CD4-positive, alpha-beta T cell treated with Interleukin-12 subunit alpha and Interleukin-12 subunit beta, for 1 hour (primary cell): ENCODE results near the gene UPF3A.
"Not testable (repeated sequence)": the region's sequence is repeated elsewhere in the genome, so short reads cannot be mapped to it uniquely, and the experiment has no call there.

ENCODE experiments used
- DNase-seq: peaks from one replicate; pipeline ENCODE4 v3.0.0-alpha.2; 2020

Gene UPF3A

DNA sequence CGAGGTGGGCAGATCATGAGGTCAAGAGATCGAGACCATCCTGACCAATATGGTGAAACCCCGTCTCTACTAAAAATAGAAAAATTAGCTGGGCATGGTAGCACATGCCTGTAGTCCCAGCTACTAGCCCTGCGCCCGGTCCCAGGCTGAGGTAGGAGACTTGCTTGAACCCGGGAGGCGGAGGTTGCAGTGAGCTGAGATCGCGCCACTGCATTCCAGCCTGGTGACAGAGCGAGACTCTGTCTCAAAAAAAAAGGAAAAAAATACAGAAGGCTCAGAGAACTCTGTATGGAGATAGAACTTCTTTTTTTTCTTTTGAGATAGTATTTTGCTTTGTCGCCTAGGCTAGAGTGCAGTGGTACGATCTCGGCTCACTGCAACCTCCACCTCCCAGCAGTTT lies 17.1 kb upstream of the UPF3A start:
- DNase-seq: not testable (repeated sequence)

DNA sequence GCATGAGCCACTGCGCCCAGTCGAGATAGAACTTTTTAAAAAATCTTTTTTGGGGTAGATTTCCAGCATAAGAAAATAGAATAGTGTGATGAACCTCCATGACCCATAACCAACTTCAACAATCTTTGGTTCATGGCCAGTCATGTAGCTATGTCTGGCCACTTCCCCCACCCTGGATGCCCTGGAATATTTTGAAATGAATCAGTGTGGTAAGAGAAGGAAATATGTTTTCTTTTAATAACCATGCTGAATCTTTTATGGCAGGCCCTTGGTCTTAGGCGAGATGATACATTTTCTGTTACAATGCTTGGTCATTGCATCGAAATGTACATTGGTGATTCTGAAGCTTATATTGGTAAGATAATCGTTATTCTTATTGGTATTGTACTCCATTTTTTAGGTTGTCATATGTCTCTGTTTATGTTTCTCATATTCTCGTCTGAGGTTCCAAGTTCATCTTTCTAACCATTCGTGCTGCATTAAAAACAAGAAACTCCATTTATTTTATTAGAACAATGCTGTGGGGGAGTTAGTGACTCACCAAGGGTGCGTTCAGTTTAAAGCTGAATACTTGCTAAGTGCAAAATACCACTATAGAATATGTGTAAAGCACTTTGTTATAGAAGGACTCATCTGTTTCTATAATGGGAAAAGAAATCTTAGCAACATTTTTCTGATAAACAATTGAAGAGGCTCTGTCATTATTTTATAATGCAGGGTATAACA lies 16.4 kb upstream of the UPF3A start:
- no peak for DNase-seq

DNA sequence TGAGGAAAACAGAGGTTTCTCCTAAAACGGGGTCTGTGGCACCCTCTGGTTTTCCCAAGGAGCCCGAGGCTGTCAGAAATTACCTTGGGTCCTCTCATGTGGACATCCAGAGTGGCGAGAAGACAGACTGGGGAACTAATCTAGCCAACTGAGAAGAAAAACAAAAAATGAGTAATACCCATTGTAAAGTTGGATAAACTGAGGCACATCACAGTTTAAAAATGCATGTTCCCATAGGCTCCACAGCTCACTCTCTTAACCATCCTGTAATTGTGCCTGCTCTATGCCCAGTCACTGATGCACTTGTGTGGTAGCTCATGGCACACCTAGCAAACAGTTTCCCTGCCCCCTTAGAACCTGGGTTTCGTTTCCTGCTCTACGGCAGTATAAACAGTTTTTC lies 15.2 kb upstream of the UPF3A start:
- no peak for DNase-seq

DNA sequence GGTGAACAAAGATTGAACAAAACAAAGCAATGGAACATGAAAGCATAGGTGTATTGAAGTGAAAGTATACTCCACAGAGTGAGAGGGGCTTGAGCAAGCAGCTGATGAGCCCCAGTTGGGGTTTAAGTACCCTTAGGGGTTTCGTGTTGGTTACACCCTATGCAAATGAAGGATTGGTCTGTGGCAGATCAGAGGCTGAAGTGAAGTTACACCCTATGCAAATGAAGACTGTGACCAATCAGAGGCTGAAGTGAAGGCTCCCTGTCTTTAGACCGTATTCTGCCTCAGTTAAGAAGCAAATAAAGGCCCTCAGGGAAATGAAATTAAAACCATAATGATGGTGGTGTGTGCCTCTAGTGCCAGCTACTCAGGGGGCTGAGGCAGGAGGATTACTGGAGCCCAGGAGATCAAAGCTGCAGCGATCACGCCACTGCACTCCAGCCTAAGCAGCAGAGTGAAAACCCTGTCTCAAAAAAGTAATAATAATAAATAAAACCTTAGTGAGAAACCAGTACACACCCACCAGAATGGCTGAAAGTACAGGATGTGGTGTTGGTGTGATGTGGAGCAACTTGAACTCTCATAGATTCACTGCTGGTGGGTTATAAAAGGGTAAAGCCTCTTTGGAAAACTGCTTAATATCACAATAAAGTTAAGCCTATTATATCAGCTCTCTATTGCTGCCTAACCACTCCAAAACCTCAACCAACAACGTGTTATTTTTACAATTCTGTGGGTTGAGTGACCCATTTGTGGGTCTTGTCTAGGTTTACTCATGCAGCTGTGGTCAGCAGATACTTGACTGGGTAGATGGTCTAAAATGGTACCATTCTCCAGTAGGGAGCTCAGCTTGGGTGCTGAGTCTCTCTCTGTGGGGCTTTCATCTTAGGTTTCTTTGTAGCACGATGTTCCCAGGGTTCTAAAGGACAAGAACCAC lies 12.8 kb upstream of the UPF3A start:
- peak; percentile 43 for DNase-seq

DNA sequence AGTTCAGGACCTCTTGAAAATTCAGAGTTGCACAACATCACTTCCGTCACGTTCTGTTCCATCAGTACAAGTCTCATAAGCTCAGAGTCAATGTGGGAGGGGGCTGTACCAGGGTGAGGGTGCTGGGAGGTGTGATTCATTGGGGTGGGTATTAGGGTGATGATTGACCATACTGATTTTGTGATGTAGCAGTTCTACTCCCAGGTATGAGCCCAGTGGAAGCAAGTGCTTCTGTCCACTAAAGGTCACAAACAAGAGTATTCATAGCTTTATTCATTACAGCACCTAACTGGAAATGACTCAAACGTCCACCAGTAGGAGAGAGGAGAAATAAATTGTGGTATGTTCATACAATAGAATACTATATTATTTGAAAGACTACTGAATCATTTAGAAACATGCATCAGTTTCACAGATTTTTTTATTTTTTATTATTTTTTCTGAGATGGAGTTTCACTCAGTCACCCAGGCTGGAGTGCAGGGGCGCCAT lies 12.1 kb upstream of the UPF3A start:
- no peak for DNase-seq

DNA sequence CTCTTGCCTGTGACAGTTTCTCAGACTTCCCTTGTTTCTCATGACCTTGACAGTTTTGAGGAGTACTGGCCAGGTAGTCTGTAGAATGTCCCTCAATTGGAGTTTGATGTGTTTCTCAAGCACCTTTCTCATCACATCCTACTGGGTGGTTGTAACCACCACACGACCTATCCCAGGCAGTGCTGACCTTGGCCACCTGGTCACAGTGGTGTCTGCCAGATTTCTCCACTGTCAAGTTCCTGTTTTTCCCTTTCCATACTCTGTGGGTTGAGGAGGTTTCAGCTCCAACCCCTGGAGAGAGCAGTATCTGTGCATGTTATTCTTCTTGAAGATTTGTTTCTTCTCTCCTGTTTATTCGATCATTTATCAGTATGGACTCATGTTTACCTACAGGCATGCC lies 8.4 kb upstream of the UPF3A start:
- no peak for DNase-seq

DNA sequence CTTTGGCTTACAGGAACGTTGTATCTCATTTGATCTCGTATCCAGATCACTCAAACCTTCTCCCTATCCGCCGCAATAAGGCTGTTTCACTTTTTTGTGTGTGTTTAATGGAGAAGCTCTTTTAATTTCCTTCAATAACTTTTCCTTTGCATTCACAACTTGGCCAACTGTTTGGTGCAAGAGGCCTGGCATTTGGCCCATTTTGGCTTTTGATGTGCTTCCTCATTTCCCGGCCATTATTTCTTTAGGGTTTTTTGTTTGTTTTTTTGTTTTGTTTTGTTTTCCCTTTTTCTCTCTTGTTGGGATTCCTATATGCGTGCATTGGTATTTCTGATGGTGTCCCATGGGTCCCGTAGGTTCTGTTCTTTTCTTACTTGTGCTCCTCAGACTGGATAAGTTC lies 6.1 kb upstream of the UPF3A start:
- no peak for DNase-seq

DNA sequence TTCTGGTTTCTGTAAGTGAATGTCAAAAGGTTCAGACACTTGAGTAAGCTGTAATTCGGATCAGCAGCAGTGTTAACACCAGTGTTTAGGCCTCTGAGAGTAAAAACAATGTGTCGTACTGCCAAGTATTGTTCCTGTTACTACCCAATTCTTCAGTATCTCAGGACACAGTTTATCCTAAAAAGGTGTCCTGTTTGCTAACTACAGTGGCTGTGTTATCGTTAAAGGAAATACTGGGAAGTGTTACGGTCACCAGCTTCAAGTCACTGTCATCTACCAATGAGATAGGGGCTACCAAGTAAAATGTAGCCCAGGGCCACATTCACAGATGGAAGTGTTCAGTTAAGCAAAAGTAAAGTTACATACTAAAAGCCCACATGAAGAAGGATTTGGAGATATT lies 2.3 kb upstream of the UPF3A start:
- no peak for DNase-seq

DNA sequence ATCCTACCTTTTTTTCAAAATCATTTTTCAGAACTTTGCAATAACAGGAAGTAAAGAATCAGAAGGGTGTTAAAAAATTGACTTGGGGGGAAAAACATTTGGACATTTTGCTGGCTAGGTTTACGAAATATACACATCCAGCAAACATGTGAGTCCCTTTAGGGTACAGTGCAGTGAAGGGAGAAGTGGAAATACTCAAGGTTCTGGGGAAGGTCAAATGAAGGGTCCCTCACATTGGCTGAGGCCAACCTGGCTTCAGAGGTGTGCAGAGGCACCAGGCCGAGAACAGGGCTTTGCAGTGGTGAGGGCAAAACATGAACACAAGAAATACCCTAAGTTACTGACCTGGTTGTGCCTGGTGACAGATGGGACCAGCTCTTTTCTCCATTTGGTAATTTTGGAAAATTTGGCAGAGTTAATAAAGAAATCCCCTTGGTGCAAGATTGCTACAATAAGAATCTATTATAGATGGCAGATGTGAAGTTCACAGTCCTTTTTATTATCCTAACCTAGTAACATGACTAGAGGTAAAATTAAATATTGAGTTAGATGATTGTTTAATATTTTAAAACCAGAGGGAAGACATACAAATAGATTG lies 1.5 kb upstream of the UPF3A start:
- no peak for DNase-seq

DNA sequence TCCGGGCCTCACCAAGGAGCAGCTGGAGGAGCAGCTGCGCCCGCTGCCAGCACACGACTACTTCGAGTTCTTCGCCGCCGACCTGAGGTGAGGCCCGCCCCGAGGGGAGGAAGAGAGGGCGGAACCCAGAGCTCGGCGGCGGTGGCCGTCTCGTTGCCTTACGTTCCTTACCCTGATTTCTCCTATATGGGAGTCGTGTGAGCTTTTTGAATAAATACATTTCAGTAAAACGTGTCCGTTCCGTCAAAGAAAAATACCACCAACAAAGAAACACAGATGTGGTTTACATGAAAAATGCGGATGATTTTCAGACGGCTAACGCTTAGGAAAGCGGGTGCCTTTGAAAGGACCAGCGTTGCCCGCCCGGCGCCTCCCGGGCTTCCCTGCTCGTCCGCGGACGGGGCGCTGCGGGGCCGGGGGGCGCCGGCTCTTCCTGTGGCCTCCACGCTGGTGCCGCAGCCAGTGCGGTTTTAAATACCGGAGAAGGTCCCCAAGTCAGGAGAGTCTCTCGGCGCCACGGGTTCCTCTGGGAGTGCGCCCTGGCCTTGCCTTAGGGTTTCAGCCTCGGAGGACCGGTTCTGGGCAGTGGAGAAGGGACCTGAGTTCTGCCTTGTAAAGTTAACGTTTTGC lies 755 bp downstream of the UPF3A start:
- no peak for DNase-seq

DNA sequence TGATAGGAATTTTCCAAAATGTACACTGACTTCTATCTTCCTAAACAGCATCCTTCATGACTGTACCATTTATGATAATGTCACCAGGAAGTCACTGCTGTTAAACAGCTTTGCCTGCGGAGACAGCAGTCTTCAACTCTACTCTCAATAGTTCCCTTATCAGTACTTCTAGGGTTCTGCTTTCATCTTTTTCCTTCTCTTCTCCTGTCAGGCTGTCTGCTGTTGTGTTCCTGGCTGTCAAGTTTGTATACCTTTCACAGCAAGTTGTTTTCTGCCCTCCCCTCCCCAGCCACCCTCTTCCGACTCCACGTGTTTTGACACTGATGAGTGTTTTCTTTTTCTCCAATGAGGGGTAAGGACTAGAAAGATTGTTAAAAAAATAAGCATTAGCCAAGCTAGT lies 2.2 kb downstream of the UPF3A start:
- DNase-seq: no peak

DNA sequence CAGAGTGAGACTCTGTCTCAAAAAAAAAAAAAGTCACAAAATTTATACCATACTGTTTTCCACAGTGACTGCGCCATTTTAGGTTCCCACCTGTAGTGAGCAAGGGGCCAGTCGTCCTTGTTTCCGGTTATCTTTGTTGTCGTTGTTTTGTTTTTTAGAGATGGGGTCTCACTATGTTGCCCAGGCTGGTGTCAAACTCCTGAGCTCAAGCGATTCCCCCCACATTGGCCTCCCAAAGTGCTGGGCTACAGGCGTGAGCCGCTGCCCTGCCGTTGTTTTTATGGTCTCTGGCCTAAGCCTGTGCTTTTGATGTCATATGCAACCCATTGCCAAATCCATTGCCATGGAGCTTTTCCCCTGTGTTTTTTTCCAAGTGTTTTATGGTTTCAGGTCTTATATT lies 3.3 kb downstream of the UPF3A start:
- DNase-seq: no peak

DNA sequence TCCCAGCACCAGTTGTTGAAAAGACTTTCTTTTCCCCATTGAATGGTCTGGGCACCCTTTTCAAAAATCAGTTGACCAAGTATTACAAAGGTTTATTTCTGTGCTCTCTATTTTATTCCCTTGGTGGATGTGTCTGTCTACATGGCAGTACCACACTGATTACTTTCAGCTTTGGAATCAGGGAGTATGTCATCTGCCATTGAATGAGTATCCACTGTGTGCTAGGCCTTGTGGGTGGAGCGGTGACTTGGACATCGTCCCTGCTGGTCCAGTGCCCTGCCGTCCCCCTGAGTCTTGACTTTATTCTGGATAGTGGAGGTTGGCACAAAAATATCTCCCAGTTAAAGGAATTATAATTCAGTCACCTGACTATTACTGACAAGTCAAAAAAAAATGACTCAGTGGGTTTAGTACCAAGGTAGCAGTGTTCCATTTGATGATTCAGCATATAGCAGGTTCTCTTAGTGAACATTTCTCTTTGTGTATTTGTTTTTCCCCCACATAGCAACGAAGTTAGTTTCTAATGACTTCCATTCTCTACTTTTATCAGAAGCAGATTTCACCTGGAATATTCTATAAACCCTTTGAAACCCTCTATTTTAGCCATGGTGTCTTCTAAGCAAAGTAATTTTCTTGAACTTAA lies 3.9 kb downstream of the UPF3A start:
- no peak for DNase-seq

DNA sequence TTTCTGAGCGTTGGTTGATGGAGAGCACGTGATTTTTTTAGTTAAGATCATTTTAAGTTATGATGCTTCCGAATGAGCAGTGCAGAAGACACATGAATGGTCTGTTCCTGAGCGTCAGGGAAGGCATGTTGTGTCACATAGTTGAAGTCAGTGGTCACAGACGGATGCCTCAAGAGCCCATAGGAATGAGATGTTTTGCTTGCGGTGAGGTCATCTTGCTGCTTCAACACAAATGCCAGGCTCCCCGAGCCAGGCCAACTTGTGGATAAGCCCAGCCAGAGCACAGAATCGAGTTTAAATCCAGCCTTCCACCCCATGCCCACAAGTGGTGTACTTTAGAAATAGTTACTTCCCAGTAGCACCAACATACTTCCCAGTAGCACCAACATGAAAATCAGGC lies 5.4 kb downstream of the UPF3A start:
- no peak for DNase-seq

DNA sequence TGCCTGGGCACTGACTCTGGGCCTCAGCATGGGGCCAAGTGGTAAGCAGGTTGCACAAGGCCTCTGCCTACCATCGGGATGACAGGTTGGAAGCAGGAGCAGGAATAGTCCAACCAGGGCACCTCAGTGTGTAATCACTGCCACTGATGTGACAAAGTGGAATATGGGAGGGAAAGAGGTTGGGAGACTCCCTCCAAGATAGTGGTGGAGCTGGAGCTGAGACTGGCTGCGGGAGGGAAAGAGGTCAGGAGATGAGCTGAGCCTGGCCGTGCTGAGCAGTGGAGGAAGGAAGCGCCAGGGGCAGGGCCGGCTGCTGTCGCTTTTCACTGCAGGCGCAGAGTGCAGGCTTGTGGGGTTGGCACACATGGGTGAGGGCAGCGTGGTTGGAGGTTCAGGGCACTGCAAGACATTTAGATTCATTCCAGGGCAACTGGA lies 6.8 kb downstream of the UPF3A start:
- DNase-seq: no peak

DNA sequence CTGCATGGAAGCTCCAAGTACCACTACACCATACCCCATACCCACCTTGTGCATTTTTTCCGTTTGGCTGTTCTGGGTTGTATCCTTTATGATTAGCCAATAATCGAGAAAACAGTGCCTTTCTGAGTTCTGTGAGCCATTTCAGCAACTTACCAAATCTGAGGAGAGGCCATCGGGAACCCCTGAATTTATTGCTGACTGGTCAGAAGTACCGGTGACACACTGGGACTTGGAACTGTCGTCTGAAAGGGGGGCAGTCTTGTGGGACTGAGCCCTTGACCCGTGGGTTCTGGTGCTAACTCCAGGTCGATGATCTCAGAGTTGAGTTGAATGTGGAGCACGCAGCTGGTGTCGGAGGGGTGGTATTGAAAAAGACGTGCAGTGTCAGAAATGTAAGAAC lies 15.0 kb downstream of the UPF3A start:
- no peak for DNase-seq

DNA sequence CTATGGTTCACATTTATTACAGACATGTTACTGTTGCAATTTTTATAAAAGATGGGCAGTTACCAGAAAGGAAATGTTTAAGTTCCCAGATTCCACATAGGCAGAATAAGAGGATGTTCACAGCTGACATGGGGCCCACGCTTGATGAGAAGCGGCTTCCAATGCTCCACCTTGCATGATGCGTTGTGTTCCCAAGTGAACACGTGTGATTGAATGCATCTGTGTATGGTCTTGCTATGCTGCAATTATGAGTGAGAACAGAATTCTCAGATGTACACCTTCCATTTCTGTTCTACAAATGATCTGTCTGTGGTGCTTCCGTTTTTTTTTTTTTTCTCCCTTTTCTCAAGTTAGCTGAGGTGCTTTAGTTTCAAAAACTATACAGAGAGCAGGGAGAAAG lies 15.5 kb downstream of the UPF3A start:
- no peak for DNase-seq

DNA sequence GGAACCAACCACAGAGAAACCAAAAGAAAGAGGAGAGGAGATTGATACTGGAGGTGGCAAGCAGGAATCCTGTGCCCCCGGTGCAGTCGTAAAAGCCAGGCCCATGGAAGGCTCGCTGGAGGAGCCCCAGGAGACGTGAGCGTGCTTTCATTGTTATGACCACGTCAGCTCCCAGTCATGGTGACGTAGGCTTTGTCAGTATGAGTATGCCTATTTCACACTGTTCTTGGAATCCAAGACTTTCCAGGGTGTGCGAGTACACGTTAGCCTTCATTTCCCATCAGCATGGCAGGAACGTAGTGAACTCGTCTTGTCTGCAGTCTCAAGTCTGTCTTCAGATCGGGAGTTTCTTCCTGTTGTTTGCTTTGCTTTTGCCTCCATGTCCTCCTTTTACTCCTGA lies 17.5 kb downstream of the UPF3A start:
- DNase-seq: no peak

DNA sequence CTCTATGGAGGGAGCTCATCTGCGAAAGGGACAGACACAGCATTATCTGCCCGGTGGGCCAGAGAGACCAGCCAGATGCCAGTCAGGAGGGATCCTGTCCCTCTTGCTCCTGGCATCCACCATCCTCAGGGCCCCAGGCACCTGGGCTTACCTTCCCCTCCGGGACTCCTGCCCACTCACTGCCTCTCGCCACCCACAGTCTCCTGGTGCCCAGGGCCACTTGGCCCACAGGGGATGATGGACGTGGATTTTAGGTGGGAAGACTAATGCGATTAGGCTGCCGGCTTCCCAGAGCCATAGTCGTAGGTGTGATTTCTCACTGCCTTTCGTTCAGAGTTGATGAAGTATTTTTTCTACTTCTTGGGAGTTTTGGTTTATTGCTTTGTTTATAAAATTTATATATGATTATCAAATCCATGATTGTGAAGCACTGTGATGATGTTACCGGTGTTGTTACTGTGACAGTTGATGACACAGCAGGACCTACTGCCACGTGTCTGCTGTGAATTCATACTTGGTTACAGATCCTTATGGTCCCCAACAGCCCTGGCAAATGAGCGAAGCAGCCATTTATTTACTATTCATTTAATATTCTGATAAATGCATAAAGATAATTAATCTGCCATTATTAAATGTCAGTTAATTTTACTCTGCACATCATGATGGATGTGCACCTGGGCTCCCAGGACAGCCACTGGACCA lies 18.4 kb downstream of the UPF3A start:
- no peak for DNase-seq

DNA sequence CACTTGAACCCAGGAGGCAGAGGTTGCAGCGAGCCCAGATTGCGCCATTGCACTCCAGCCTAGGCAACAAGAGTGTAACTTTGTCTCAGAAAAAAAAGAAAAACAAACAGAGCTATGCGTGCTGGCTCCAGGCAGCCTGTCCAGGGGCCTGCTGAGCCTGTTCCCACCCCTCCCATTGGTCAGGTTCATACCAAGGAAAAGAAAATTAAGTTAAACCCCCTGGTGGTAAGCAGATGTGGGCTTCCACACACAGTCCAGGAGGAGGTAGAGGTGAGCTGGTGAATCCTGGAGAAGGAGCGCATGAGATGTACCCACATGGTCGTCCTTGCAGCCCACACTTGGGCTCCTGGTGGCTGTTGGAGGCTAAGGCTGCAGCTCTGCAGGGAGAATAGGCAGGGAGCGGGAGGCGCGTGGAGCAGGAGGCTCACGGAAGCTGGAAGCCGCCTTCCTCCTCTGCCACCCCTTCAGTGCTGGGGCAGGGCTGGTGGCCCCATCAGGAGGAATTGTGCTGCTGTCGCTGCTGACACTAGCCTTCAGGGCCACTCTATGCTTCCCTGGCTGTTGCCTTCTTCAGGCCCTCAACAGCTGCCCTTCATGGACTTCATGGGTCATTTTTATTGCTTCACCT lies 22.4 kb downstream of the UPF3A start:
- DNase-seq: no peak

DNA sequence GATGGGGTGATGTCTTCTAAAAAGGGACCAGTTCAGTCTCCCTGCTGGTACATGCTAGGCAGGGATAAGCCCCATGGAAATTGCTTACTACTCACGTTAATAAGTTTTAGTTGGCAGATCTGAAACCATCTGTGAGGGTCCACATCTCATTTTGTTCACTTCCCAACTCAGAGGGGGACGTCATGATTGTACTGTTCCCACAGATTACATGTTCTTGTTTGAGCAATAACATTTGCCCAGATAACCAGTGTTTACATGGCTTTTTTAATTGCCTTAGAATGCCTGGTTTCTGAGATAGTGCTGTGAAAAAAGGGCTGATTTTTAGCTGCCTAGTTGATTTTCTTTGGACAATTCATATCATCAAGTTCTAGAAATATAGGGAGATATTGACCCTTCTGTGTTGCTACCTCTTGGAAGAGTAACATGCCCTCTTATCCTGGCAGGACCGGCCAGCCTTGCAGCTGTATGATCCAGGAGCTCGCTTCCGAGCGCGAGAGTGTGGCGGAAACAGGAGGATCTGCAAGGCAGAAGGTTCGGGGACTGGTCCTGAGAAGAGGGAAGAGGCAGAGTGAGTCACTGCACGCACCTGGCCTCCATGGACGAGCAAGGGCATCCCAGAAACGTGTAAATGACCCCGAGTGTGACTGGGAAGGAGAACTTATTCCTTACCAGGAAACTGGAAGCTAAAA lies 23.1 kb downstream of the UPF3A start:
- no peak for DNase-seq
